ENCODE data around the gene PARK7.
A peak's percentile ranks its signal among the peaks of the same experiment; 100 is the strongest.

The PARK7 gene

GRCh38 chr1:8027748-8028570, 66.4 kb downstream of the PARK7 start:
- TF ChIP-seq SIN3A (IDR thresholded peaks at IDR 0.05; ENCODE audit: borderline replicate concordance, insufficient read depth, low read length) = 0 out of 2 replicates have a peak, but pooled peaks have one; percentile 23
- no peak for TF ChIP-seq TAF1 (IDR thresholded peaks at IDR 0.05; ENCODE audit: borderline replicate concordance, insufficient read depth, low read length)
- TF ChIP-seq FOXP2 (optimal IDR thresholded peaks at IDR 0.05; ENCODE audit: borderline replicate concordance, extremely low read depth, extremely low read length, insufficient read depth) = no peak
- TF ChIP-seq POLR2AphosphoS5 (IDR thresholded peaks at IDR 0.05; ENCODE audit: low read depth, low read length) = peak; percentile 21; the same call in 1 of the 2 replicates
- no peak for TF ChIP-seq REST (IDR thresholded peaks at IDR 0.05; ENCODE audit: insufficient read depth in 1 of 2, low read depth in 2 of 2, low read length in 2 of 2)

GRCh38 chr1:8028571-8028910, 67.0 kb downstream of the PARK7 start:
- TF ChIP-seq FOXP2 (optimal IDR thresholded peaks at IDR 0.05; ENCODE audit: borderline replicate concordance, extremely low read depth, extremely low read length, insufficient read depth) (no peak), POLR2AphosphoS5 (IDR thresholded peaks at IDR 0.05; ENCODE audit: low read depth, low read length) (no peak), TAF1 (IDR thresholded peaks at IDR 0.05; ENCODE audit: borderline replicate concordance, insufficient read depth, low read length) (no peak), SIN3A (IDR thresholded peaks at IDR 0.05; ENCODE audit: borderline replicate concordance, insufficient read depth, low read length) (no peak), REST (IDR thresholded peaks at IDR 0.05; ENCODE audit: insufficient read depth in 1 of 2, low read depth in 2 of 2, low read length in 2 of 2) (no peak)

GRCh38 chr1:8031176-8031785, 69.8 kb downstream of the PARK7 start:
- TF ChIP-seq POLR2AphosphoS5 (IDR thresholded peaks at IDR 0.05; ENCODE audit: low read depth, low read length) = no peak
- no peak for TF ChIP-seq FOXP2 (optimal IDR thresholded peaks at IDR 0.05; ENCODE audit: borderline replicate concordance, extremely low read depth, extremely low read length, insufficient read depth)
- no peak for TF ChIP-seq TAF1 (IDR thresholded peaks at IDR 0.05; ENCODE audit: borderline replicate concordance, insufficient read depth, low read length)
- TF ChIP-seq SIN3A (IDR thresholded peaks at IDR 0.05; ENCODE audit: borderline replicate concordance, insufficient read depth, low read length) = no peak
- TF ChIP-seq REST (IDR thresholded peaks at IDR 0.05; ENCODE audit: insufficient read depth in 1 of 2, low read depth in 2 of 2, low read length in 2 of 2) = no peak

- TF ChIP-seq POLR2AphosphoS5 (IDR thresholded peaks at IDR 0.05; ENCODE audit: low read depth, low read length) = no peak
- TF ChIP-seq SIN3A (IDR thresholded peaks at IDR 0.05; ENCODE audit: borderline replicate concordance, insufficient read depth, low read length) = no peak
These were observed 70.9 kb downstream of the PARK7 start for GRCh38 chr1:8032366-8032910.

GRCh38 chr1:8033322-8033721, 71.8 kb downstream of the PARK7 start:
- peak in 1 of 2 experiments; percentile 71; a peak in 1 of 4 replicates for TF ChIP-seq REST (IDR thresholded peaks at IDR 0.05; ENCODE audit: insufficient read depth in 1 of 2, low read depth in 2 of 2, low read length in 2 of 2)
- TF ChIP-seq FOXP2 (optimal IDR thresholded peaks at IDR 0.05; ENCODE audit: borderline replicate concordance, extremely low read depth, extremely low read length, insufficient read depth) = no peak

All from PFSK-1 (cell line).